HEK293 (cell line): Measurements from ENCODE around the gene UNC45B.

Source experiments
- ZBTB21 ChIP-seq: fragments of 450-650 bp; formaldehyde crosslinking; IDR thresholded peaks from 2 replicates; pipeline ENCODE4 v1.5.1; 2017; ENCODE audit warnings: missing biosample characterization, missing genetic modification characterization
- ZBTB7A ChIP-seq: fragments of 450-650 bp; formaldehyde crosslinking; IDR thresholded peaks from 2 replicates; pipeline ENCODE4 v1.5.1; 2016; ENCODE audit warnings: low read depth, missing biosample characterization, missing genetic modification characterization
- ZBTB8A ChIP-seq: fragments of 450-650 bp; formaldehyde crosslinking; IDR thresholded peaks from 2 replicates; pipeline ENCODE4 v1.5.1; 2016; ENCODE audit warnings: missing biosample characterization, missing genetic modification characterization
- ZNF292 ChIP-seq: fragments of 450-650 bp; formaldehyde crosslinking; IDR thresholded peaks from 2 replicates; pipeline ENCODE4 v1.5.1; 2016; ENCODE audit warnings: low read depth, missing biosample characterization, missing genetic modification characterization, borderline replicate concordance
- ZNF366 ChIP-seq: fragments of 450-650 bp; formaldehyde crosslinking; conservative IDR thresholded peaks from 2 replicates; pipeline ENCODE4 v1.5.1; 2016; ENCODE audit warnings: missing biosample characterization, missing genetic modification characterization
- ZNF416 ChIP-seq: fragments of 450-650 bp; formaldehyde crosslinking; IDR thresholded peaks from 2 replicates; pipeline ENCODE4 v1.5.1; 2016; ENCODE audit warnings: missing biosample characterization, missing genetic modification characterization
- ZNF776 ChIP-seq: fragments of 450-650 bp; formaldehyde crosslinking; IDR thresholded peaks from 2 replicates; pipeline ENCODE4 v1.5.0; 2017; ENCODE audit warnings: missing biosample characterization, missing genetic modification characterization, borderline replicate concordance
- TF ChIP-seq, protein P1 (sequence below): fragments of 450-650 bp; formaldehyde crosslinking; IDR thresholded peaks from 2 replicates; pipeline ENCODE4 v1.5.1; 2016; ENCODE audit warnings: missing biosample characterization, missing genetic modification characterization

DNA sequence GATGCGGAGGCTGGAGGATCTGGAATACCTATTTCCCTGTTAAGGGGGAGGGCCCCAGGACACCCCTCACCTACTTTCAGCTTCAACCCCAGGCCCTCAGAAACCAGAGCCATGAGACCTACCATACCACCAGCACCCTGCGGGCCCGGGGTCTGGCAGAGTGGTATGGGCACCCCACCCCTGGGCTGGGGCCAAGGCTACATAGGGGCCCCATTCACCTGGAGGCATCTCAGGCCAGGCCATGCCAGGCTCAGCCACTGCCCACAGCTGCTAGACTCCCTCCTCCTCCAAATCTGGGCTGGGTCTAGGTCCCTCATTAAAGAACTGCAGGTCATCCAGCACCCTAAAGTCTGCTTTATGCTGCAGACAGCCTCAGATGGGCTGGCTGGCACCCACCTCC, 17.2 kb upstream of the UNC45B start:
- TF ChIP-seq ZBTB21 (tag by site-specific recombination) (no peak), ZNF366 (no peak), ZBTB7A (tag by site-specific recombination) (no peak), ZNF416 (tag by site-specific recombination) (no peak), ZBTB8A (tag by site-specific recombination) (no peak), ZNF292 (tag by site-specific recombination) (no peak), ZNF776 (tag by site-specific recombination) (no peak)
- TF ChIP-seq, protein P1, sequence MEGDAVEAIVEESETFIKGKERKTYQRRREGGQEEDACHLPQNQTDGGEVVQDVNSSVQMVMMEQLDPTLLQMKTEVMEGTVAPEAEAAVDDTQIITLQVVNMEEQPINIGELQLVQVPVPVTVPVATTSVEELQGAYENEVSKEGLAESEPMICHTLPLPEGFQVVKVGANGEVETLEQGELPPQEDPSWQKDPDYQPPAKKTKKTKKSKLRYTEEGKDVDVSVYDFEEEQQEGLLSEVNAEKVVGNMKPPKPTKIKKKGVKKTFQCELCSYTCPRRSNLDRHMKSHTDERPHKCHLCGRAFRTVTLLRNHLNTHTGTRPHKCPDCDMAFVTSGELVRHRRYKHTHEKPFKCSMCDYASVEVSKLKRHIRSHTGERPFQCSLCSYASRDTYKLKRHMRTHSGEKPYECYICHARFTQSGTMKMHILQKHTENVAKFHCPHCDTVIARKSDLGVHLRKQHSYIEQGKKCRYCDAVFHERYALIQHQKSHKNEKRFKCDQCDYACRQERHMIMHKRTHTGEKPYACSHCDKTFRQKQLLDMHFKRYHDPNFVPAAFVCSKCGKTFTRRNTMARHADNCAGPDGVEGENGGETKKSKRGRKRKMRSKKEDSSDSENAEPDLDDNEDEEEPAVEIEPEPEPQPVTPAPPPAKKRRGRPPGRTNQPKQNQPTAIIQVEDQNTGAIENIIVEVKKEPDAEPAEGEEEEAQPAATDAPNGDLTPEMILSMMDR, result no peak
